Measurements from ENCODE around the gene ZBTB18.

Gene ZBTB18

DNA sequence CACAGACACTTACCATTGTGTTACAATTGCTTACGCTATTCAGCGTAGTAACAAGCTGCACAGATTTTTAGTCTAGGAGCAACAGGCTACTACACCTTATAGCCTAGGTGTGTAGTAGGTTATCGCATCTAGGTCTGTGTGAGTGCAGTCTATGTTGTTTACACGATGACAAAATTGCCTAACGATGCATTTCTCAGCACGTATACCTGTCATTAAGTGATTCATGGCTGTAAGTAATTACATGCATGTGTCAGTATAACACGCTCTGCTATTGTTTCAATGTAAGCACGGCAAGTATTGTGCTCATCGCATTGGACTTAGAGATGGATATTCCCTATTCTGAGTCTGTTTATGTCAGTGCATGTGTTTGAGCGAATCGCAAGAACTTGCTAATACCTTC, 15.7 kb upstream of the ZBTB18 start:
- no peak overlapping the region for H3K4me2 ChIP-seq (ENCODE audit: low read length, poor library complexity, severe bottlenecking)
- no peak overlapping the region for H4K91ac ChIP-seq (ENCODE audit: low read length)
- H2BK5ac ChIP-seq (ENCODE audit: low read depth, low read length, poor library complexity, severe bottlenecking): no peak overlapping the region
- no peaks in the 10 kb centered on the region for H3K79me1 ChIP-seq (replicated peaks; ENCODE audit: low read length, poor library complexity, severe bottlenecking)
- H2BK120ac ChIP-seq (ENCODE audit: low read depth, low read length): no peak overlapping the region
- no peak overlapping the region for H2AK5ac ChIP-seq (ENCODE audit: low read length, severe bottlenecking)
- H2BK15ac ChIP-seq (ENCODE audit: low read depth, poor library complexity, severe bottlenecking): no peak overlapping the region
- H3K18ac ChIP-seq (ENCODE audit: low read depth in 1 of 2, low read length in 2 of 2): no peak overlapping the region
- H3K27ac ChIP-seq (ENCODE audit: low read length, poor library complexity, severe bottlenecking): no peak overlapping the region
- H3K4me1 ChIP-seq (ENCODE audit: control insufficient read depth, insufficient read depth, low read depth, low read length): no peaks in the 10 kb centered on the region
- H3K9me3 ChIP-seq (ENCODE audit: control insufficient read depth, low read length): no peaks in the 10 kb centered on the region
- no peak overlapping the region for H3K4ac ChIP-seq (ENCODE audit: low read depth in 1 of 2, low read length in 2 of 2)
- H4K8ac ChIP-seq (ENCODE audit: low read length): no peak overlapping the region
- no peak overlapping the region for H3K14ac ChIP-seq (ENCODE audit: low read length in 2 of 2)
- 98% methylated on average over 9 of the region's 11 CpGs for WGBS
- peaks cover 0 to 10% of the 10 kb centered on the region in 2 experiments for H3K27me3 ChIP-seq (ENCODE audit: control insufficient read depth in 1 of 2, insufficient read depth in 1 of 2, low read length in 2 of 2)
- H2BK12ac ChIP-seq (ENCODE audit: low read length in 2 of 2): no peak overlapping the region
- H3K36me3 ChIP-seq (ENCODE audit: control insufficient read depth in 1 of 2, insufficient read depth in 2 of 2, low read depth in 1 of 2, low read length in 2 of 2): no peaks in the 10 kb centered on the region
- no peak overlapping the region for H3K4me3 ChIP-seq (ENCODE audit: insufficient read depth in 1 of 2, low read depth in 1 of 2, low read length in 2 of 2)
- no peak overlapping the region for H3K9ac ChIP-seq (ENCODE audit: low read length)
- no peak for DNase-seq
- H2AFZ ChIP-seq (ENCODE audit: low read depth, low read length): no peak overlapping the region
- no peak overlapping the region for H3K23ac ChIP-seq (ENCODE audit: low read length in 2 of 2)

GRCh38 chr1:244037252-244037651, 13.8 kb upstream of the ZBTB18 start:
- Histone ChIP-seq H3K4me2 (ENCODE audit: low read length, poor library complexity, severe bottlenecking) (no peak overlapping the region), H2BK12ac (ENCODE audit: low read length in 2 of 2) (no peak overlapping the region), H3K27ac (ENCODE audit: low read length, poor library complexity, severe bottlenecking) (no peak overlapping the region), H3K4ac (ENCODE audit: low read depth in 1 of 2, low read length in 2 of 2) (no peak overlapping the region), H3K27me3 (ENCODE audit: control insufficient read depth in 1 of 2, insufficient read depth in 1 of 2, low read length in 2 of 2) (peaks cover 0 to 10% of the 10 kb centered on the region in 2 experiments), H2BK5ac (ENCODE audit: low read depth, low read length, poor library complexity, severe bottlenecking) (no peak overlapping the region), H3K23ac (ENCODE audit: low read length in 2 of 2) (no peak overlapping the region), H3K14ac (ENCODE audit: low read length in 2 of 2) (no peak overlapping the region), H3K79me1 (replicated peaks; ENCODE audit: low read length, poor library complexity, severe bottlenecking) (no peaks in the 10 kb centered on the region), H3K36me3 (ENCODE audit: control insufficient read depth in 1 of 2, insufficient read depth in 2 of 2, low read depth in 1 of 2, low read length in 2 of 2) (no peaks in the 10 kb centered on the region), H3K9ac (ENCODE audit: low read length) (no peak overlapping the region), H4K8ac (ENCODE audit: low read length) (no peak overlapping the region), H3K4me1 (ENCODE audit: control insufficient read depth, insufficient read depth, low read depth, low read length) (no peaks in the 10 kb centered on the region), H2AFZ (ENCODE audit: low read depth, low read length) (no peak overlapping the region), H3K18ac (ENCODE audit: low read depth in 1 of 2, low read length in 2 of 2) (no peak overlapping the region), H2BK120ac (ENCODE audit: low read depth, low read length) (no peak overlapping the region), H4K91ac (ENCODE audit: low read length) (no peak overlapping the region), H2AK5ac (ENCODE audit: low read length, severe bottlenecking) (no peak overlapping the region), H3K4me3 (ENCODE audit: insufficient read depth in 1 of 2, low read depth in 1 of 2, low read length in 2 of 2) (no peak overlapping the region), H3K9me3 (ENCODE audit: control insufficient read depth, low read length) (no peaks in the 10 kb centered on the region), H2BK15ac (ENCODE audit: low read depth, poor library complexity, severe bottlenecking) (no peak overlapping the region)
- DNase-seq: no peak
- 96% methylated on average over 6 of the region's 9 CpGs for WGBS

DNA sequence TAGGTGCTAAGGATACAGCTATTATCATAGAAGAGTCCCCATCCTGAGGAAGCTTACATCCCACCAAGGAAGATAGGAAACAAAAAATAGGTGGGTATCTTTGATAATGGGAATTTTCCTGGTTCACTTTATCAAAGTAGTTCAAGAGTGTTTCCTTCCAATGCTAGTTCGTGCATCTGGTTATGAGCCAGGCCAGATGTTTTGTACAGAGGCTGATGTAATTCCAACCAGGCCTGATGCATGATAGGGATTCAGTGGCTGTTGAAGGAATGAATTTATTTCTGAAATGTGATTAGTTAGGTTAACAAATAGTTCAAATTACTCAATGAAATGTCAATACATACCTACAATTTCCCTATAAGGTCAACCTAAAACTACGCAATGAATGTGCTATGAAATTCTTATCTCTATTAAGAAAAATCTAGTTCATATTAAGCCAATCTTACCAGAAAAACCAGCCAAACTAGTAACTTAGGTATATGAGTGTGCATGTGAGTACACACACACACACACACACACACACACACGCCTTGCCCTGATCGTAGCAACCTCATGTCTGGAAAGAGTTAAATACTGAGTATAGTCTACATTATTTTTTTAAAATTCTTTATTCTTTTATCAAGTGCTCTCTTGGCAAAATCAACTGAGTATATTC, 9.5 kb upstream of the ZBTB18 start:
- H3K9me3 ChIP-seq (ENCODE audit: control insufficient read depth, low read length): no peaks in the 10 kb centered on the region
- H3K14ac ChIP-seq (ENCODE audit: low read length in 2 of 2): no peak overlapping the region
- no peak overlapping the region for H2BK5ac ChIP-seq (ENCODE audit: low read depth, low read length, poor library complexity, severe bottlenecking)
- no peak overlapping the region for H2AK5ac ChIP-seq (ENCODE audit: low read length, severe bottlenecking)
- DNase-seq: no peak
- no peaks in the 10 kb centered on the region for H3K36me3 ChIP-seq (ENCODE audit: control insufficient read depth in 1 of 2, insufficient read depth in 2 of 2, low read depth in 1 of 2, low read length in 2 of 2)
- no peaks in the 10 kb centered on the region for H3K4me1 ChIP-seq (ENCODE audit: control insufficient read depth, insufficient read depth, low read depth, low read length)
- 79% methylated on average over 1 of the region's 4 CpGs for WGBS
- no peak overlapping the region for H3K4me2 ChIP-seq (ENCODE audit: low read length, poor library complexity, severe bottlenecking)
- H2AFZ ChIP-seq (ENCODE audit: low read depth, low read length): no peak overlapping the region
- H3K18ac ChIP-seq (ENCODE audit: low read depth in 1 of 2, low read length in 2 of 2): no peak overlapping the region
- peaks cover 0 to 4% of the 10 kb centered on the region in 2 experiments for H3K27me3 ChIP-seq (ENCODE audit: control insufficient read depth in 1 of 2, insufficient read depth in 1 of 2, low read length in 2 of 2)
- no peak overlapping the region for H3K23ac ChIP-seq (ENCODE audit: low read length in 2 of 2)
- H4K91ac ChIP-seq (ENCODE audit: low read length): no peak overlapping the region
- no peak overlapping the region for H4K8ac ChIP-seq (ENCODE audit: low read length)
- no peak overlapping the region for H2BK120ac ChIP-seq (ENCODE audit: low read depth, low read length)
- H3K79me1 ChIP-seq (replicated peaks; ENCODE audit: low read length, poor library complexity, severe bottlenecking): no peaks in the 10 kb centered on the region
- H2BK12ac ChIP-seq (ENCODE audit: low read length in 2 of 2): no peak overlapping the region
- H3K9ac ChIP-seq (ENCODE audit: low read length): no peak overlapping the region
- no peak overlapping the region for H3K4me3 ChIP-seq (ENCODE audit: insufficient read depth in 1 of 2, low read depth in 1 of 2, low read length in 2 of 2)
- H3K27ac ChIP-seq (ENCODE audit: low read length, poor library complexity, severe bottlenecking): no peak overlapping the region
- no peak overlapping the region for H3K4ac ChIP-seq (ENCODE audit: low read depth in 1 of 2, low read length in 2 of 2)
- no peak overlapping the region for H2BK15ac ChIP-seq (ENCODE audit: low read depth, poor library complexity, severe bottlenecking)

- WGBS: 100% methylated on average over 2 of the region's 3 CpGs
- DNase-seq: no peak
- H3K14ac ChIP-seq (ENCODE audit: low read length in 2 of 2): no peak overlapping the region
- no peaks in the 10 kb centered on the region for H3K4me1 ChIP-seq (ENCODE audit: control insufficient read depth, insufficient read depth, low read depth, low read length)
- no peak overlapping the region for H3K4me3 ChIP-seq (ENCODE audit: insufficient read depth in 1 of 2, low read depth in 1 of 2, low read length in 2 of 2)
- no peak overlapping the region for H3K4me2 ChIP-seq (ENCODE audit: low read length, poor library complexity, severe bottlenecking)
- no peaks in the 10 kb centered on the region for H3K9me3 ChIP-seq (ENCODE audit: control insufficient read depth, low read length)
- H2BK12ac ChIP-seq (ENCODE audit: low read length in 2 of 2): no peak overlapping the region
- no peak overlapping the region for H2BK15ac ChIP-seq (ENCODE audit: low read depth, poor library complexity, severe bottlenecking)
- no peaks in the 10 kb centered on the region for H3K36me3 ChIP-seq (ENCODE audit: control insufficient read depth in 1 of 2, insufficient read depth in 2 of 2, low read depth in 1 of 2, low read length in 2 of 2)
- no peak overlapping the region for H2AFZ ChIP-seq (ENCODE audit: low read depth, low read length)
- H3K27me3 ChIP-seq (ENCODE audit: control insufficient read depth in 1 of 2, insufficient read depth in 1 of 2, low read length in 2 of 2): no peaks in the 10 kb centered on the region
- no peak overlapping the region for H3K27ac ChIP-seq (ENCODE audit: low read length, poor library complexity, severe bottlenecking)
- no peak overlapping the region for H3K18ac ChIP-seq (ENCODE audit: low read depth in 1 of 2, low read length in 2 of 2)
- H2BK5ac ChIP-seq (ENCODE audit: low read depth, low read length, poor library complexity, severe bottlenecking): no peak overlapping the region
- no peak overlapping the region for H2BK120ac ChIP-seq (ENCODE audit: low read depth, low read length)
- no peak overlapping the region for H4K91ac ChIP-seq (ENCODE audit: low read length)
- no peak overlapping the region for H3K4ac ChIP-seq (ENCODE audit: low read depth in 1 of 2, low read length in 2 of 2)
- no peak overlapping the region for H3K9ac ChIP-seq (ENCODE audit: low read length)
- no peaks in the 10 kb centered on the region for H3K79me1 ChIP-seq (replicated peaks; ENCODE audit: low read length, poor library complexity, severe bottlenecking)
- H3K23ac ChIP-seq (ENCODE audit: low read length in 2 of 2): no peak overlapping the region
- H2AK5ac ChIP-seq (ENCODE audit: low read length, severe bottlenecking): no peak overlapping the region
- no peak overlapping the region for H4K8ac ChIP-seq (ENCODE audit: low read length)
Observed at GRCh38 chr1:244042293-244042692, 8.8 kb upstream of the ZBTB18 start.

All from mesenchymal stem cell (in vitro differentiated cells and primary cell).